HG02938 (cell line): Measurements from ENCODE around the gene CA11.
A peak's percentile ranks its signal among the peaks of the same experiment; 100 is the strongest.

Experiments used
- ATAC-seq: cut with Tn5 transposase; IDR thresholded peaks from one replicate; pipeline ENCODE4 v1.9.1; 2021; ENCODE audit warnings: mild to moderate bottlenecking, moderate library complexity; ENCODE audit not compliant: unreplicated experiment

Gene CA11

DNA sequence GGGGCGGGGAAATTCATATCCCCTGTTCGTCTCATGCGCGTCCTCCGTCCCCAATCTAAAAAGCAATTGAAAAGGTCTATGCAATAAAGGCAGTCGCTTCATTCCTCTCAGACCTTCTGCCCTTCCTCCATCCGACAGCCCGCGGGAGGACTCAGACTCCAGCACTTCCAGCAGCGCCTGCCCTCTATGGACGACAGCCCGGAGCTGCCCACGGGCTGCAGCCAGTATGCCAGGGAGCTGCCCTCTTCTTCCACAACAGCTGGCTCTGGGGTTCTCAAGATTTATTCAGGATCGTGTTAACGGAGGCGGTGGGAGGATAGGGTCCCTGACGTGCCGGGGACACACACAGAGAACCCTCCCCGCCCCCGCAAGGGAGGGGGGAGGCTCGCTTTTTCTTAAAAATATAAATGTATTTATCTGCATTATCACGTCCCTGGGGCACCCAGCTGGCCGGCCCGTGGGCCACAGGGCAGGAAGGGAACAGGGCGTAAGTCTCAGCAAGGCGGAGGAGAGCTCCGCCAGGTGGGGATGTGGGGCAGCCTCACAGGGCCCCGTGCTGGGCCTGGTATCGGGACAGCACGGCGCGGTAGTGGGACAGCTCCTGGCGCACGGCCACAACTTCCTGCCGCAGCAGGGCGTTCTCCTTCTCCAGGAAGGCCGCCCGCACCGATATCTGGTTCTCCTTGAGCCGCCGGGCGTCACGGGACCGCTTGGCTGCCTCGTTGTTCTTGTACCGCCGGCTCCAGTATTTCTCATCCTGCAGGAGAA lies 15.5 kb downstream of the CA11 start:
- ATAC-seq: no peak

- ATAC-seq: no peak
These were observed 16.2 kb downstream of the CA11 start for GRCh38 chr19:48629599-48630295.

GRCh38 chr19:48629297-48629598 lies 16.7 kb downstream of the CA11 start:
- no peak for ATAC-seq

GRCh38 chr19:48628486-48629296 lies 17.3 kb downstream of the CA11 start:
- no peak for ATAC-seq

- no peak for ATAC-seq
These were observed 18.1 kb downstream of the CA11 start for GRCh38 chr19:48627865-48628314.

DNA sequence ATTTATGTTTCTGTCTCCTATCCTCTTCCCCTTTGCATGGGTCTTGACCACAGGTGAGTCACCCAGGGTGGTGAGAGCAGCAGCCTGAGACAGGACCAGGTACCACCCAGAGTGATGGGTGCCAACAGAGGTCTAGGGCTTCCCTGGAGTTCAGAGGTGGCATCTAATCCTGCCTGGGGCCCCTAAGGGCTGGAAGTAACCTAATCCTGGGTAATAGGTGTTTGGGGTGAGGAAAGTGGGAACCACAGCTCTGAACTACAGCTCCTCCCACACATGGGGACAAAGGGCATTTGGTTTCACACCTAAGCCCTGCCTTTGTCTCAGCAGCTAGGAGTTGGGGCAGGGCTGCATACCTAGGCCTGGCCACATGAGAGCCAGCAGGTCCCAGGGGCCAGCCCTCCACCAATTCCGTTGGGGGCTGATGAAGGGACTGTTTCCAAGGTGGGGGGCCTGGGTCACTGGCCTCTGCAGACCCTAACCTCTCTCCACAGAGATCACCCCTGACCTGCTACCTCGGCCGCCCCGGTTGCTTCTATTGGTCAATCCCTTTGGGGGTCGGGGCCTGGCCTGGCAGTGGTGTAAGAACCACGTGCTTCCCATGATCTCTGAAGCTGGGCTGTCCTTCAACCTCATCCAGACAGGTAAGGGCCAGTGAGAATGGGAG lies 18.7 kb downstream of the CA11 start:
- ATAC-seq: no peak

DNA sequence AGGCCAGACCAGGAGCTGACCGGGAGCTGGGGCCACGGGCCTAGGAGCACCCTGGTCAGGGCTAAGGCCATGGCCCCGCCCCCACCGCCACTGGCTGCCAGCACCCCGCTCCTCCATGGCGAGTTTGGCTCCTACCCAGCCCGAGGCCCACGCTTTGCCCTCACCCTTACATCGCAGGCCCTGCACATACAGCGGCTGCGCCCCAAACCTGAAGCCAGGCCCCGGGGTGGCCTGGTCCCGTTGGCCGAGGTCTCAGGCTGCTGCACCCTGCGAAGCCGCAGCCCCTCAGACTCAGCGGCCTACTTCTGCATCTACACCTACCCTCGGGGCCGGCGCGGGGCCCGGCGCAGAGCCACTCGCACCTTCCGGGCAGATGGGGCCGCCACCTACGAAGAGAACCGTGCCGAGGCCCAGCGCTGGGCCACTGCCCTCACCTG lies 20.1 kb downstream of the CA11 start:
- no peak for ATAC-seq

- ATAC-seq: no peak
These were observed 20.9 kb downstream of the CA11 start for GRCh38 chr19:48624791-48625723.

DNA sequence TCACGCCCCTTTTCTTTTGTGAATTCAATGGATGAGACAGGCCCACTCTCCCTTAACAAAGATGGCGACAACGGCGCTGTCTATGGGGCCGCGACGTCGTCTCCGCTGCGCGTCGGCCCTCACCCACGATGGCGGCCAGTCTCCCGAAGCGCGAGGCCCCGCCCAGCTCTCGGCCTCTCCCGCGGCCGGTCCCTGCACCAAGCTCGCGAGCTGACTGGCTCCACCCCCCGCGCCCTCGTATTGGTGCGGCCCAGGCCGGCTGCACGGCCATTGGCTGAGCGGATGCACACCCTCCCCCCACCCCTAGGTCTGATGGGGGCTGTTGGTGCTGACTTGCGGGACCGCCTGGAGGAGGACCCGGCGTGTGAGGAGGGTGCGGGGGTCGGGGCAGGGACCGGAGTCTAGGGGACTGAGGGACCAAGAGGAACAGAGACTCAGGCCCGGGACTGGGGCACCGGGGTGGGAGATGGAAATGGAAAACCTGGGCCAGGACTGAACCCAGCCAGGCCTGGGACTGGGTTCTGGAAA lies 21.9 kb downstream of the CA11 start:
- ATAC-seq: peak; percentile 53

DNA sequence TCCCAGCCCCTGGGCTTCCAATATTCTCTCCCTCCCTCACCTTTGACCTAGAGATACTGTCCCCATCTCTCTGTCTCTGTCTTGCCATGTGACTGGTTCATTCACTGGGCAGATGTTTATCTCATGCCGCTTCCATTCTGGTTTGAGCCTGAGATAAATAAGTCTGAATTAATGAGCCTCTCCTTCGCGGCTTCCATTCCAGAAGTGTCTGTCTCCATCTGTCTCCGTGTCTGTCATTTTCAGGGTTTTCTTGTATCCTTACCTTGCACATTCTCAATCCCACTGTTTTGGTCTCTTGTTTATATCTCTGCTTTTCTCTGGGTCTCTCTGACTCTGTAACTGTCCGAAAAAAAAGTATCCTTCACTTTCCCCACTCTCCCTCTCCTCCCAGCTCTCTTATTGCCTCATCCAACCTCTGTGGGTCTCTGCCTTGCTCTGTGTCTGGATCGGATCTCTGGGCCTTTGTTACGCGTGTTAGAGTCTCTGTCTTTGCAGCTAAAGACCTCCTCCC lies 22.4 kb downstream of the CA11 start:
- ATAC-seq: no peak

GRCh38 chr19:48619692-48620585 lies 26.0 kb downstream of the CA11 start:
- ATAC-seq: no peak

DNA sequence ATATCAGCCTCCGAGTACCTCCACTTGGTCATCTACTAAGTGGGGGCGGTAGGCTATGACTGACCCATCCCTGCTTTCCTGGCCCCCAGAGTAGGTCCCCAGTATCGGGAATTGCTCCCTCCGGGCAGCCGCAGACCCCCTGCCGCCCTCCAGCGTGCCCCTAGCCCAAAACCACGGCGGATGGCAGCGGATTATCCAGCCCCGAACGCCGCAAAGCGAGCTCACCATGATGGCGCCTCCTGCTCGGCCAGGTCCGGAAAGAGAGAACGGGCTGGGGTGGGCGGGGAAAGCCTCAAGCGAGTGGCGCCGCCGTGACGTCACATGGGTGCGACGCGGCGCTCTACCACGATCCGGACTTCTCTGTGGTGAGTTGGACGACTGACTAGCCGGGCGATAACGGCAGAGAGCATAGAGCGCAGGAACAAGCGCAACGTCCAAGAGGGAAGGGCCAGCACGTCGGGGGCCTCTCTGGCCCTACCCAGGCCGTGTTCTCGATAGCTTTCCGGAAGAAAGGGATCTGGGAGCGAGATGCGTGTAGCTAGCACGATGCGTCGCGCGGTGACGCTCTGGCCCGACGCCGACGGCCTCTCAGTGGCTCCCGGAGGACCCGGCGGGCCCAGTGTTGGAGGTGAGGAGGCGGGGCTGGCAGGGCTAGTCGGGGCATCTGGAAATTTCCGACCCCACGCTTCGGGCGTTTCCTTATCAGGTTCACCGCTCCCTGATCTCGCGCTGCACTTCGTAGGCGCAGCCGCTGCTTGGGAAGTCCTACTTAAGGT lies 26.9 kb downstream of the CA11 start, which contains the start of the genes RPL18 and SPHK2:
TSS of gene RPL18 (minus strand) at position 263 of the 776 bp plus-strand sequence. CDS start at position 228, 35 bp downstream.
TSS of gene SPHK2 (plus strand) at position 591 of the 776 bp plus-strand sequence. CDS start 1,009 bp downstream, outside the sequence.
- ATAC-seq: peak; percentile 87

- ATAC-seq: no peak
These were observed 27.6 kb downstream of the CA11 start for GRCh38 chr19:48618278-48618915.

GRCh38 chr19:48617146-48617937 lies 28.6 kb downstream of the CA11 start:
- no peak for ATAC-seq

- ATAC-seq: no peak
These were observed 29.4 kb downstream of the CA11 start for GRCh38 chr19:48616491-48617056.

DNA sequence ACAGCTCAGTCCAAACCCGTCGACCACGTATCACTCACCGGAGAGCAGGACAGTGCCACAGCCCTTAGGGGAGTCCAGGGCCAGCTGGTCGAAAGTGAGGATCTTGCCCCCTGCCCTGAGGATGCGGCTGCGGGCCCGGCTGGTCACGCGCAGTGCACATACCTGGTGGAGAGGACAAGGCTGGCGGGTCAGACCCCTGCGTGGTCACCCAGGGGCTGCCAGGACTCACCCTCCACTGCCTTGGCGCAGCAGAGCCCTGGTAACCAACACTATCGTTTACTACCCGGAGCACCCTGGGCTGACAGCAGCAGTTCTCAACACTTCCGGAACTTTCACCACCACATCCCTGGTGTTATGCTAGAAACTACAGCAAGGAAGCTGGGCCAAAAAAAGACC lies 29.9 kb downstream of the CA11 start:
- ATAC-seq: no peak
